ENCODE data around the gene PXYLP1. TPM values are rescaled to one million over a fixed set of nuclear protein-coding genes. Genes with fewer than 3 reads are reported as not detected.

PXYLP1 gene
- total RNA-seq, 2 experiments from 2014 or later = 21.2 to 22.6 TPM

DNA sequence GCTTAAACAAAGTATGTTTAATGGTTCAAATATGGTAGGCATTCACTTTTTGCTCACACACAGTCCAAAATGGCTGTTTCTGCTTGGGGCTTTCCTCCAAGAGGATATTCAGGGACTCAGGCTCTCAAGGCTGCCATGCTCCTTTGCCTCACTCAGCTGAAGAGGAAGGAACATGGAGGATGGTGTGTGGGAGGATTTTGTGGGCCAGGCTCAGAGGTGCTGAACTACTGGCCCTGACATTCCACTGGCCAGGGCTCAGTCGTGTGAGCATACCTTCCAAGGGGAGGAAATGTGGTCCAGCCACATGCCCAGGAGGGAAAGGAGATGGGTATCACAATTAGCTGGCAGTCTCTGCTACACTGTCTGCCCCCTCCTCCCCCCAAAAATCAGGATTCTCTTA, 8.7 kb downstream of the PXYLP1 start:
- no peak overlapping the region for H3K27ac ChIP-seq (ENCODE audit: low read depth in 1 of 2, low read length in 2 of 2)
- intact Hi-C loops (cut with DNase I, micrococcal nuclease) = loop anchor here in 1 of 2 experiments (10.0 kb wide), 1 partner anchor 1755 kb away; no protein-coding TSS in a partner anchor
- H3K9me3 ChIP-seq (ENCODE audit: control insufficient read depth in 1 of 2, insufficient read depth in 1 of 2, low read length in 2 of 2) = no peaks in the 10 kb centered on the region
- no peak overlapping the region for H3K4me3 ChIP-seq (ENCODE audit: low read length)
- TF ChIP-seq, protein P1, sequence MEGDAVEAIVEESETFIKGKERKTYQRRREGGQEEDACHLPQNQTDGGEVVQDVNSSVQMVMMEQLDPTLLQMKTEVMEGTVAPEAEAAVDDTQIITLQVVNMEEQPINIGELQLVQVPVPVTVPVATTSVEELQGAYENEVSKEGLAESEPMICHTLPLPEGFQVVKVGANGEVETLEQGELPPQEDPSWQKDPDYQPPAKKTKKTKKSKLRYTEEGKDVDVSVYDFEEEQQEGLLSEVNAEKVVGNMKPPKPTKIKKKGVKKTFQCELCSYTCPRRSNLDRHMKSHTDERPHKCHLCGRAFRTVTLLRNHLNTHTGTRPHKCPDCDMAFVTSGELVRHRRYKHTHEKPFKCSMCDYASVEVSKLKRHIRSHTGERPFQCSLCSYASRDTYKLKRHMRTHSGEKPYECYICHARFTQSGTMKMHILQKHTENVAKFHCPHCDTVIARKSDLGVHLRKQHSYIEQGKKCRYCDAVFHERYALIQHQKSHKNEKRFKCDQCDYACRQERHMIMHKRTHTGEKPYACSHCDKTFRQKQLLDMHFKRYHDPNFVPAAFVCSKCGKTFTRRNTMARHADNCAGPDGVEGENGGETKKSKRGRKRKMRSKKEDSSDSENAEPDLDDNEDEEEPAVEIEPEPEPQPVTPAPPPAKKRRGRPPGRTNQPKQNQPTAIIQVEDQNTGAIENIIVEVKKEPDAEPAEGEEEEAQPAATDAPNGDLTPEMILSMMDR (IDR thresholded peaks at IDR 0.05) = no peak
- ATAC-seq (ENCODE audit: poor library complexity) (no peak), DNase-seq (no peak)
- H3K9me3 Mint-ChIP-seq = no peaks in the 10 kb centered on the region
- peaks cover 1% of the 10 kb centered on the region for H3K36me3 ChIP-seq (ENCODE audit: insufficient read depth, low read length)
- POLR2A ChIA-PET = interaction anchor here (2.3 to 15.6 kb wide), 2 partner anchors 8 to 26 kb away, joined by 19 to 320 read pairs; partner anchors contain the start of gene PXYLP1
- H3K27ac Mint-ChIP-seq = peak overlapping the region; percentile 91
- H3K27me3 ChIP-seq (ENCODE audit: control insufficient read depth in 1 of 2, insufficient read depth in 2 of 2, low read length in 2 of 2) = no peaks in the 10 kb centered on the region
- no peak overlapping the region for H3K4me3 Mint-ChIP-seq
- CTCF ChIA-PET = interaction anchor here (1.6 kb wide), 1 partner anchor 9 kb away, joined by 9 read pairs; the partner anchor contains the start of gene PXYLP1
- peaks cover 30% of the 10 kb centered on the region for H3K36me3 Mint-ChIP-seq (ENCODE audit: low read depth)
- peaks cover 84% of the 10 kb centered on the region for H3K4me1 Mint-ChIP-seq (ENCODE audit: low read depth)
- peaks cover 53% of the 10 kb centered on the region for H3K4me1 ChIP-seq (ENCODE audit: insufficient read depth, low read length)
- H3K27me3 Mint-ChIP-seq = no peaks in the 10 kb centered on the region

DNA sequence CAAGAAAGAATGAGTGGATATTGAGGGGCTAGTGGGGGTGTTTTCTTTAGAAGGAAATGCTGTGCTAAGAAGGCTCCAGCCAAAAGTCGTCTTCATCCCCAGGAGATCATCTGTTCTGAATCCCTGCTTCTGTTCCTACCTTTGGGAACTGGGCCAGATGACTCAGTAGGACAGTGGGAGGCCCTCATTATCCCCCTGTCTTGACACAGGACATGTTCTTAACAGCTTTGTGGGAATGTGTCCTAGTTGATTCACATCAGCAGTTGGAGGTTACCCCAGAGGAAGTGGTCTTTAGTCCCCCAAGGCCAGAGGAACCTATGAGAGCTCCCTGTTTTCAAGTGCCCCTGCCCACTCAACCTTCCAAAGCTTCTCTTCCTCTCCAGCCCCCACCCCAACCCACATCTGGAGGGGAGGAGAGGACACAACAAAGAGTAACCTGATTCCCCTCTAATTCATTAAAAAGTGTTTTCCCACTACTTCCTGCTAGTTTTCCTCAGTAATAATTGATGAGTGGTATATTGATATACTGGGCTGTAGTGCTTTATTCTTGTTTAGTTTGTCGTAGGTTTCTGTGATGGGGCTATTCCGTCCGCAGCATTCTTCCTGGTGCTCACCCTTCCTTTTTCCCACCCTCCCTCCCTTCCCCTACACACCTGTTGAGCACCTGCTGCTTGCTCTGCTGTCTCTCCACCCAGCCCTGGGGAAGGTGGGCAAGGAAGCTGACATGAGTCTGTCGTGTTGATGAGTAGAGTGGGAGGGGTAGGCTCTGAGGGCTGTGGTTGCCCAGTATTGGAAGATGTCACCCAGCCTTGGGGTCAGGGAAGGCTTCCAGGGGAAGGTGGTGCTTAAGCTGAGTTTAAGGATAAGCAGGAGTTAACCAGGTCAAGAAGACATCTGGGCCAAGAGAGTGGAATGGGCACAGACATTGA, 9.3 kb downstream of the PXYLP1 start:
- Mint-ChIP-seq H3K4me1 (ENCODE audit: low read depth) (peaks cover 84% of the 10 kb centered on the region), H3K27me3 (no peaks in the 10 kb centered on the region), H3K27ac (peak overlapping the region; percentile 91), H3K9me3 (no peaks in the 10 kb centered on the region), H3K4me3 (no peak overlapping the region), H3K36me3 (ENCODE audit: low read depth) (peaks cover 24% of the 10 kb centered on the region)
- ChIA-PET POLR2A (interaction anchor here (2.3 to 15.6 kb wide), 2 partner anchors 9 to 25 kb away, joined by 19 to 320 read pairs; partner anchors contain the start of gene PXYLP1), CTCF (interaction anchor here (1.6 kb wide), 1 partner anchor 9 kb away, joined by 9 read pairs; the partner anchor contains the start of gene PXYLP1)
- intact Hi-C loops (cut with DNase I, micrococcal nuclease) = loop anchor here in 1 of 2 experiments (10.0 kb wide), 1 partner anchor 1754 kb away; no protein-coding TSS in a partner anchor
- Histone ChIP-seq H3K27ac (ENCODE audit: low read depth in 1 of 2, low read length in 2 of 2) (no peak overlapping the region), H3K36me3 (ENCODE audit: insufficient read depth, low read length) (no peaks in the 10 kb centered on the region), H3K27me3 (ENCODE audit: control insufficient read depth in 1 of 2, insufficient read depth in 2 of 2, low read length in 2 of 2) (no peaks in the 10 kb centered on the region), H3K4me3 (ENCODE audit: low read length) (no peak overlapping the region), H3K4me1 (ENCODE audit: insufficient read depth, low read length) (peaks cover 46% of the 10 kb centered on the region), H3K9me3 (ENCODE audit: control insufficient read depth in 1 of 2, insufficient read depth in 1 of 2, low read length in 2 of 2) (no peaks in the 10 kb centered on the region)
- TF ChIP-seq, protein P1 (IDR thresholded peaks at IDR 0.05) = no peak
- ATAC-seq (ENCODE audit: poor library complexity) (no peak), DNase-seq (no peak)

DNA sequence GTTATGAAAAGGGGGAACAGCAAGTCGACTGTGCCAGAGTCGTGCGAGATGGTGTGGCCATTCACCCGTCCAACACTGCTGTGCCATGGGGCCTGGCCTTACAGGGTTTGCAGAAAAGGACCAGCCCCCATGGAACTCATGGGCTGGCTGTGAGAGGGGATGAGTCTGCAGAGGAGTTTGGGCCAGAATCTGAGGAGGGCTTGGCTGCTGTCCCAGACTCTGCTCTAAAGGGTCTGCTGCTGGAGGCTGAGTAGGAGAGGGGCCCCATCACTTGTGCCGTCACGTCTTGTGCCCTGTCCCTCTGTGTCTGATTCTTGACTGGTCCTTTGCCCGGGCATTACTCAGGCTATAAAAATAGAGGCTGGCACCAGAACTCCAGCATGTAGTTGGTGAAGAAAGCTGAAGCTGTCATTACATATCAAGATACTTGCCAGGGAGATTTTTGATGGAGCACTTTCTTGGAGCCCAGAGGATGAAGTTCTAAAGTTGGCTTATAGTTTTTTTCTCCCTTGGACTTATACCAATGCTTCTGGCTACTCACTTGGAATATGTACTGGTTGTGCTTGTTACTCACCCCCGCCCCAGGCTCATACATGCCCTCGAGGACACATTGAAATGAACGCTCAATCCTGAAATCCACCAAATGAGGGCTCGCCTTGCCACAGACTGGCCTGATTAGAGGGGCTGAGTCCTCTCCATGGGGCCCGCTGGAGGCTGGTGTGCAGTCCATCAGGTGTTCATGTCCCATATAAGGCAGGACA, 10.2 kb downstream of the PXYLP1 start:
- H3K4me3 ChIP-seq (ENCODE audit: low read length) = no peak overlapping the region
- POLR2A ChIA-PET = interaction anchor here (7.9 to 15.6 kb wide), 2 partner anchors 10 to 24 kb away, joined by 64 to 320 read pairs; partner anchors contain the start of gene PXYLP1
- intact Hi-C loops (cut with DNase I, micrococcal nuclease) = loop anchor here in 1 of 2 experiments (10.0 kb wide), 1 partner anchor 1753 kb away; no protein-coding TSS in a partner anchor
- no peak for ATAC-seq (ENCODE audit: poor library complexity)
- Mint-ChIP-seq H3K9me3 (no peaks in the 10 kb centered on the region), H3K27me3 (no peaks in the 10 kb centered on the region), H3K27ac (peak overlapping the region; percentile 91), H3K36me3 (ENCODE audit: low read depth) (peaks cover 18% of the 10 kb centered on the region), H3K4me1 (ENCODE audit: low read depth) (peaks cover 75% of the 10 kb centered on the region), H3K4me3 (no peak overlapping the region)
- DNase-seq = no peak
- CTCF ChIA-PET = interaction anchor here (1.6 to 2.1 kb wide), 2 partner anchors 10 kb away, joined by 9 to 11 read pairs; partner anchors contain the start of gene PXYLP1
- TF ChIP-seq, protein P1 (IDR thresholded peaks at IDR 0.05) = no peak
- no peaks in the 10 kb centered on the region for H3K27me3 ChIP-seq (ENCODE audit: control insufficient read depth in 1 of 2, insufficient read depth in 2 of 2, low read length in 2 of 2)
- no peaks in the 10 kb centered on the region for H3K36me3 ChIP-seq (ENCODE audit: insufficient read depth, low read length)
- no peaks in the 10 kb centered on the region for H3K9me3 ChIP-seq (ENCODE audit: control insufficient read depth in 1 of 2, insufficient read depth in 1 of 2, low read length in 2 of 2)
- H3K4me1 ChIP-seq (ENCODE audit: insufficient read depth, low read length) = peaks cover 43% of the 10 kb centered on the region
- H3K27ac ChIP-seq (ENCODE audit: low read depth in 1 of 2, low read length in 2 of 2) = no peak overlapping the region
